Airway epithelial cell (primary cell): ENCODE data around the gene SH2D4B. TPM values are rescaled to one million over a fixed set of nuclear protein-coding genes. Genes with fewer than 3 reads are reported as not detected.

Experiments used
- total RNA-seq: library from RNA; depleted of rRNA; stranded (reverse); fragments of >200 nt; gene quantifications from 2 replicates; pipeline ENCODE4 v1.2.3, GENCODE V29; 2015

The SH2D4B gene
- total RNA-seq = not detected in 2 replicates

GRCh38 chr10:80537736-80538480 is at the start of gene SH2D4B:
SH2D4B (plus strand) TSS chr10:80537902; CDS start chr10:80538332, 430 bp downstream.

Other genes with a start within 250 kb of the SH2D4B start
- gene MAT1A, start 248.2 kb upstream of the SH2D4B start, total RNA-seq = not detected in 2 replicates
- not detected in 2 replicates for gene DYDC1, start 181.1 kb upstream of the SH2D4B start, total RNA-seq
- not detected in 2 replicates for gene DYDC2, start 181.1 kb upstream of the SH2D4B start, total RNA-seq
- 45.6 and 54.7 TPM in 2 replicates for gene PRXL2A, start 129.4 kb upstream of the SH2D4B start, total RNA-seq
- gene TSPAN14, start 83.6 kb upstream of the SH2D4B start, total RNA-seq = 62.6 and 70.0 TPM in 2 replicates